ENCODE measurements around the gene GATA5. TPM values are rescaled to one million over a fixed set of nuclear protein-coding genes. Genes with fewer than 3 reads are reported as not detected.
A peak's percentile ranks its signal among the peaks of the same experiment; 100 is the strongest.

GATA5 gene
- total and polyA plus RNA-seq, 10 of the 15 experiments (the other 5 are each of a cell fraction or from before 2014, with no cell fraction given), result not detected

DNA sequence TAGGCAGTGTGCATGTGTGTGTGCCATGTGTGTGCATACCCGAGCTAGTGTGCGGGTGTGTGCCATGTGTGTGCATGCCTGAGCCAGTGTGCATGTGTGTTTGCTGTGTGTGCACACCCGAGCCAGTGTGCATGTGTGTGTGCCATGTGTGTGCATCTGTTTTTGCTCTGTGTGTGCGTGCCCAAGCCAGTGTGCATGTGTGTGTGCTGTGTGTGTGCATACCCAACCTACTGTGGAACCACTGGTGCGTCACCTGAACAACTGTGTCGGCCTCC lies 54.1 kb downstream of the GATA5 start:
- in situ Hi-C loops (cut with MboI) (no loop called here), intact Hi-C loops (cut with micrococcal nuclease; ENCODE audit: unreplicated experiment) (no loop called here)
- WGBS (ENCODE audit: insufficient coverage, insufficient replicate concordance, low lambda C conversion rate, missing lambda C conversion rate), result 31% methylated on average over 6 of the region's 6 CpGs
- H3K27ac ChIP-seq (ENCODE audit: control insufficient read depth, insufficient read depth), result no peak overlapping the region
- no peak overlapping the region for H3K9ac ChIP-seq (ENCODE audit: control insufficient read depth, insufficient read depth, low read length)
- POLR2A ChIA-PET, result no interaction called here
- CTCF ChIA-PET, result no interaction called here
- no peak for FAIRE-seq
- SMC1A ChIA-PET (ENCODE audit: uncharacterized antibody, unreplicated experiment), result no interaction called here
- H3K4me1 ChIP-seq (ENCODE audit: control insufficient read depth, insufficient read depth, low read length), result no peaks in the 10 kb centered on the region
- H3K4me3 ChIP-seq, result no peak overlapping the region
- H2AFZ ChIP-seq (ENCODE audit: control insufficient read depth, low read depth, low read length), result no peak overlapping the region
- no peak overlapping the region for H3K4me2 ChIP-seq (ENCODE audit: control insufficient read depth, insufficient read depth)
- H4K20me1 ChIP-seq (ENCODE audit: control insufficient read depth, insufficient read depth), result no peaks in the 10 kb centered on the region
- H3K9me3 ChIP-seq (replicated peaks; ENCODE audit: control insufficient read depth, insufficient read depth, low read length), result no peaks in the 10 kb centered on the region
- RAD21 ChIA-PET (ENCODE audit: unreplicated experiment), result no interaction called here
- no peaks in the 10 kb centered on the region for H3K36me3 ChIP-seq (ENCODE audit: control insufficient read depth in 2 of 2, insufficient read depth in 2 of 2, low read length in 1 of 2)
- DNase-seq (ENCODE audit: low read depth, low spot score), result no peak
- TF ChIP-seq CBX3 (IDR thresholded peaks at IDR 0.05; ENCODE audit: borderline replicate concordance, low read depth) (no peak), SP1 (IDR thresholded peaks at IDR 0.05; ENCODE audit: low read depth, low read length) (no peak), TCF3 (IDR thresholded peaks at IDR 0.05; ENCODE audit: borderline replicate concordance, insufficient read depth, low read depth, low read length) (no peak)
- H3K27me3 ChIP-seq (replicated peaks in 1 of 2; ENCODE audit: control insufficient read depth in 2 of 2, insufficient read depth in 2 of 2, low read length in 1 of 2), result no peaks in the 10 kb centered on the region; a peak in 2 of 4 replicates
- H3K79me2 ChIP-seq (ENCODE audit: control insufficient read depth, insufficient read depth, low read length), result no peaks in the 10 kb centered on the region
- no peak for ATAC-seq
- BruUV-seq (replicated peaks), result no TSS peak

DNA sequence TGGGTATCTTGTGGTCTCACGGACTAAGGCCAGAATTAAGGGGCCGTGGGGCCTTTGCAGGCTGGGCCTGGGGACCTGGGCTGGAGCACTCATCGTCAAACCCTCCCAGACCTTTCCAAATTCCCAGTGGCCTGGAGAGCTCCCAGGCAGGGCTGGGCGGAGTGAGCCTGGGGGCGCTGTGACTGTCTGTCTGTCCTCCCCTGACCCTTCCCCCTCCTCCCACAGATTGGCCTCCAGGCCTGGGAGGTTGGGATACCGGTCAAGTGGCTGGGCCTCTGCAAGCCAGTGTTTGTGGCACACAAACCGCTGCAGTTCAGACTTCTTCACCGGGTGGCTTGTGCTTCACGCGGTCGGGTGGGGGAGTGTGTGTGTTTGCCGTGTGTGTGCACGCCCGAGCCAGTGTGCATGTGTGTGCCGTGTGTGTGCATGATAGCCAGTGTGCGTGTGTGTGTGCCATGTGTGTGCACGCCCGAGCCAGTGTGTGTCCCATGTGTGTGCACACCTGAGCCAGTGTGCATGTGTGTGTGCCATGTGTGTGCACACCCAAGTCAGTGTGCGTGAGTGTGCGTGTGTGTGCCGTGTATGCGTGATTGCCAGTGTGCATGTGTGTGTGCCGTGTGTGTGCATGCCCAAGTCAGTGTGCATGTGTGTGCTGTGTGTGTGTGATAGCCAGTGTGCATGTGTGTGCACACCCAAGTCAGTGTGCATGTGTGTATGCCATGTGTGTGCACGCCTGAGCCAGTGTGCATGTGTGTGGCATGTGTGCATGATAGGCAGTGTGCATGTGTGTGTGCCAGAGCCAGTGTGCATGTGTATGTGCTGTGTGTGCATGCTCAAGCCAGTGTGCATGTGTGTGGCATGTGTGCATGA lies 54.7 kb downstream of the GATA5 start:
- SMC1A ChIA-PET (ENCODE audit: uncharacterized antibody, unreplicated experiment), result no interaction called here
- no peak for FAIRE-seq
- RAD21 ChIA-PET (ENCODE audit: unreplicated experiment), result no interaction called here
- Histone ChIP-seq H3K4me3 (no peak overlapping the region), H3K27ac (ENCODE audit: control insufficient read depth, insufficient read depth) (no peak overlapping the region), H3K9ac (ENCODE audit: control insufficient read depth, insufficient read depth, low read length) (no peak overlapping the region), H3K4me1 (ENCODE audit: control insufficient read depth, insufficient read depth, low read length) (no peaks in the 10 kb centered on the region), H3K9me3 (replicated peaks; ENCODE audit: control insufficient read depth, insufficient read depth, low read length) (no peaks in the 10 kb centered on the region), H3K79me2 (ENCODE audit: control insufficient read depth, insufficient read depth, low read length) (no peaks in the 10 kb centered on the region), H4K20me1 (ENCODE audit: control insufficient read depth, insufficient read depth) (no peaks in the 10 kb centered on the region), H3K4me2 (ENCODE audit: control insufficient read depth, insufficient read depth) (no peak overlapping the region), H2AFZ (ENCODE audit: control insufficient read depth, low read depth, low read length) (no peak overlapping the region), H3K36me3 (ENCODE audit: control insufficient read depth in 2 of 2, insufficient read depth in 2 of 2, low read length in 1 of 2) (no peaks in the 10 kb centered on the region), H3K27me3 (replicated peaks in 1 of 2; ENCODE audit: control insufficient read depth in 2 of 2, insufficient read depth in 2 of 2, low read length in 1 of 2) (no peaks in the 10 kb centered on the region; a peak in 2 of 4 replicates)
- intact Hi-C loops (cut with micrococcal nuclease; ENCODE audit: unreplicated experiment) (no loop called here), in situ Hi-C loops (cut with MboI) (no loop called here)
- CTCF ChIA-PET, result no interaction called here
- no TSS peak for BruUV-seq (replicated peaks)
- TF ChIP-seq PBX3 (IDR thresholded peaks at IDR 0.05; ENCODE audit: insufficient replicate concordance, low read depth, low read length) (peak; percentile 52), CEBPB (IDR thresholded peaks at IDR 0.05; ENCODE audit: borderline replicate concordance in 1 of 2, low read depth in 2 of 2, low read length in 2 of 2) (no peak), BCL3 (IDR thresholded peaks at IDR 0.05; ENCODE audit: borderline replicate concordance, insufficient read depth, low read depth, low read length, poor library complexity, severe bottlenecking) (peak; percentile 89)
- no peak for DNase-seq (ENCODE audit: low read depth, low spot score)
- POLR2A ChIA-PET, result no interaction called here
- ATAC-seq, result no peak
- WGBS (ENCODE audit: insufficient coverage, insufficient replicate concordance, low lambda C conversion rate, missing lambda C conversion rate), result 61% methylated on average over 24 of the region's 24 CpGs
